GM12878 (cell line): ENCODE results near the gene SLC37A1. TPM values are rescaled to one million over a fixed set of nuclear protein-coding genes. Genes with fewer than 3 reads are reported as not detected.

ENCODE experiments used
- ATAC-seq: fragments of 200-7000 bp; cut with Tn5 transposase; 3 replicates; pipeline ENCODE4 v1.9.1; 2020; ENCODE audit warnings: mild to moderate bottlenecking, moderate library complexity
- BruUV-seq: library from RNA; stranded (reverse); fragments of 400-500 nt; replicated peaks from 2 replicates; lab custom pipeline; 2021; lab: Mats Ljungman, UMichigan
- CTCF ChIA-PET: fragments of 300-600 bp; sonication (Branson Sonifier 250); formaldehyde crosslinking; extraction: SDS; loops from one replicate; lab custom pipeline; 2021; ENCODE audit warnings: inconsistent platforms; lab: Yijun Ruan, JAX
- POLR2A ChIA-PET: fragments of 350-600 bp; formaldehyde crosslinking; extraction: SDS; loops from one replicate; lab custom pipeline; 2021; ENCODE audit warnings: inconsistent platforms; lab: Charles Lee
- RAD21 ChIA-PET: fragments of 300-600 bp; sonication (Branson Sonifier 250); formaldehyde crosslinking; loops from one replicate; lab custom pipeline; 2023; ENCODE audit warnings: antibody characterized with exemption; ENCODE audit not compliant: unreplicated experiment; lab: Charles Lee
- SMC1A ChIA-PET: fragments of 300-600 bp; sonication (Branson Sonifier 250); formaldehyde crosslinking; loops from one replicate; lab custom pipeline; 2023; ENCODE audit not compliant: unreplicated experiment, uncharacterized antibody; lab: Charles Lee
- DNase-seq: peaks from one replicate; pipeline ENCODE4 v3.0.0-alpha.2; 2011; ENCODE audit warnings: low read depth, low spot score
- FAIRE-seq: peaks from 3 replicates; lab custom pipeline; 2011; peaks lifted over from hg19 to GRCh38; lab: Jason Lieb, UNC
- H2AFZ ChIP-seq: 2 replicates; pipeline ENCODE4 v1.6.0; 2011; ENCODE audit warnings: low read depth, low read length, control low read depth; ENCODE audit not compliant: control insufficient read depth
- H3K27ac ChIP-seq: 2 replicates; pipeline ENCODE4 v1.5.1; 2011; ENCODE audit warnings: control low read depth; ENCODE audit not compliant: control insufficient read depth, insufficient read depth
- H3K27me3 ChIP-seq, 2 experiments: replicated peaks in 1 of 2; 2 replicates each; pipeline versions ENCODE4 v1.6.0 to v1.6.1; 2011; ENCODE audit warnings: low read length in 1 of 2; ENCODE audit not compliant: control insufficient read depth in 2 of 2, insufficient read depth in 2 of 2
- H3K36me3 ChIP-seq, 2 experiments: 2 replicates each; pipeline ENCODE4 v1.5.1; 2011; ENCODE audit warnings: low read length in 1 of 2; ENCODE audit not compliant: control insufficient read depth in 2 of 2, insufficient read depth in 2 of 2
- H3K4me1 ChIP-seq: 2 replicates; pipeline ENCODE4 v1.6.1; 2011; ENCODE audit warnings: mild to moderate bottlenecking, low read length, moderate library complexity, mixed read lengths; ENCODE audit not compliant: control insufficient read depth, insufficient read depth
- H3K4me2 ChIP-seq: 2 replicates; pipeline ENCODE4 v1.6.0; 2011; ENCODE audit warnings: control low read depth; ENCODE audit not compliant: control insufficient read depth, insufficient read depth
- H3K4me3 ChIP-seq: fragments of 200-600 bp; sonication (generic); 2 replicates; pipeline ENCODE4 v1.5.1; 2016
- H3K79me2 ChIP-seq: 2 replicates; pipeline ENCODE4 v1.6.0; 2011; ENCODE audit warnings: low read length; ENCODE audit not compliant: control insufficient read depth, insufficient read depth
- H3K9ac ChIP-seq: 2 replicates; pipeline ENCODE4 v1.8.0; 2011; ENCODE audit warnings: low read length, control low read depth, mixed read lengths; ENCODE audit not compliant: control insufficient read depth, insufficient read depth
- H3K9me3 ChIP-seq: replicated peaks from 3 replicates; pipeline ENCODE4 v1.5.1; 2011; ENCODE audit warnings: mild to moderate bottlenecking, low read length; ENCODE audit not compliant: control insufficient read depth, insufficient read depth
- H4K20me1 ChIP-seq: 2 replicates; pipeline ENCODE4 v1.6.0; 2011; ENCODE audit not compliant: control insufficient read depth, insufficient read depth
- EGR1 ChIP-seq, 2 experiments: IDR thresholded peaks; 1 replicate in 1 of 2; 2 replicates in 1 of 2; pipeline ENCODE4 v1.6.1; 2011 to 2012; ENCODE audit warnings: low read depth in 2 of 2, low read length in 2 of 2, borderline replicate concordance in 1 of 2, mild to moderate bottlenecking in 1 of 2, moderate library complexity in 1 of 2
- JUND ChIP-seq: IDR thresholded peaks from 2 replicates; pipeline ENCODE4 v1.6.1; 2012; ENCODE audit warnings: low read depth, mild to moderate bottlenecking, low read length, improper control_type of control experiment, moderate library complexity
- MEF2B ChIP-seq: fragments of 450-650 bp; IDR thresholded peaks from 2 replicates; pipeline ENCODE4 v1.6.1; 2018; ENCODE audit warnings: mild to moderate bottlenecking, moderate library complexity; ENCODE audit not compliant: partially characterized antibody, poor library complexity, severe bottlenecking
- NFXL1 ChIP-seq: fragments of 450-650 bp; IDR thresholded peaks from 2 replicates; pipeline ENCODE4 v1.6.1; 2017; ENCODE audit warnings: antibody characterized with exemption, mild to moderate bottlenecking, borderline replicate concordance
- POLR2AphosphoS2 ChIP-seq: IDR thresholded peaks from 2 replicates; pipeline ENCODE4 v1.6.1; 2011; ENCODE audit warnings: low read depth, mild to moderate bottlenecking, low read length, improper control_type of control experiment, moderate library complexity
- RUNX3 ChIP-seq: IDR thresholded peaks from 2 replicates; pipeline ENCODE4 v1.6.1; 2012; ENCODE audit warnings: low read length, inconsistent platforms
- SUPT20H ChIP-seq: IDR thresholded peaks from 2 replicates; pipeline ENCODE4 v1.6.1; 2011; ENCODE audit warnings: low read depth, mild to moderate bottlenecking, low read length, moderate library complexity, borderline replicate concordance; ENCODE audit not compliant: control insufficient read depth
- ZSCAN29 ChIP-seq: fragments of 450-650 bp; IDR thresholded peaks from 2 replicates; pipeline ENCODE4 v1.6.1; 2017; ENCODE audit warnings: mild to moderate bottlenecking, moderate library complexity
- WGBS: methylation state at CpG from one replicate; pipeline ENCODE4 v1.1.6; 2016; ENCODE audit warnings: low lambda C conversion rate; ENCODE audit not compliant: insufficient replicate concordance, insufficient coverage; ENCODE audit errors: missing lambda C conversion rate; 5-methylcytosine and 5-hydroxymethylcytosine counted together
- in situ Hi-C: fragments of 300-500 bp; cut with MboI; formaldehyde crosslinking; loops from 9 replicates; pipeline ENCODE4 v1.14.3; 2018; ENCODE audit warnings: mixed read lengths
- intact Hi-C: fragments of 100-400 bp; cut with micrococcal nuclease; formaldehyde crosslinking; loops from one replicate; pipeline ENCODE4 v1.14.2; 2022; ENCODE audit not compliant: unreplicated experiment
- polyA plus RNA-seq, 11 experiments: library from polyadenylated mRNA; depleted of rRNA in 4 of 11; unstranded in 6 of 11; stranded (reverse) in 5 of 11; fragments of >200 nt; fragmentation: Nextera tagmentation in 4 of 11; fragmentation: Illumina TruSeq in 1 of 11; extraction: Ambion mirVana in 4 of 11; extraction: Trizol in 1 of 11; gene quantifications; 1 replicate in 1 of 11; 2 replicates in 10 of 11; pipeline versions ENCODE4 v1.2.1 to v1.2.3, GENCODE V29; 2011 to 2016; ENCODE audit warnings: inconsistent platforms in 2 of 11, missing spikeins in 2 of 11, low read depth in 1 of 11
- total RNA-seq, 4 experiments: library from RNA; depleted of rRNA in 3 of 4; stranded (reverse); fragments of >200 nt in 3 of 4; fragmentation: Illumina TruSeq in 1 of 4; extraction: Trizol in 1 of 4; gene quantifications; 2 replicates each; pipeline versions ENCODE4 v1.2.1 to v1.2.3, GENCODE V29; 2013 to 2021
- TF ChIP-seq, protein P1 (sequence below): fragments of 150-350 bp; IDR thresholded peaks from 2 replicates; pipeline ENCODE4 v1.6.1; 2014; ENCODE audit warnings: mild to moderate bottlenecking, low read depth, low read length
- TF ChIP-seq, protein P2 (sequence below): fragments of 450-650 bp; IDR thresholded peaks from 2 replicates; pipeline ENCODE4 v1.6.1; 2017; ENCODE audit warnings: borderline replicate concordance
- TF ChIP-seq, protein P3 (sequence below): fragments of 450-650 bp; IDR thresholded peaks from 2 replicates; pipeline ENCODE4 v1.6.1; 2016; ENCODE audit warnings: mild to moderate bottlenecking, moderate library complexity, borderline replicate concordance

Gene SLC37A1
- total and polyA plus RNA-seq, 10 of the 15 experiments (the other 5 are each of a cell fraction or from before 2014, with no cell fraction given) = 1.1 to 35.5 (median 24.4) TPM

DNA sequence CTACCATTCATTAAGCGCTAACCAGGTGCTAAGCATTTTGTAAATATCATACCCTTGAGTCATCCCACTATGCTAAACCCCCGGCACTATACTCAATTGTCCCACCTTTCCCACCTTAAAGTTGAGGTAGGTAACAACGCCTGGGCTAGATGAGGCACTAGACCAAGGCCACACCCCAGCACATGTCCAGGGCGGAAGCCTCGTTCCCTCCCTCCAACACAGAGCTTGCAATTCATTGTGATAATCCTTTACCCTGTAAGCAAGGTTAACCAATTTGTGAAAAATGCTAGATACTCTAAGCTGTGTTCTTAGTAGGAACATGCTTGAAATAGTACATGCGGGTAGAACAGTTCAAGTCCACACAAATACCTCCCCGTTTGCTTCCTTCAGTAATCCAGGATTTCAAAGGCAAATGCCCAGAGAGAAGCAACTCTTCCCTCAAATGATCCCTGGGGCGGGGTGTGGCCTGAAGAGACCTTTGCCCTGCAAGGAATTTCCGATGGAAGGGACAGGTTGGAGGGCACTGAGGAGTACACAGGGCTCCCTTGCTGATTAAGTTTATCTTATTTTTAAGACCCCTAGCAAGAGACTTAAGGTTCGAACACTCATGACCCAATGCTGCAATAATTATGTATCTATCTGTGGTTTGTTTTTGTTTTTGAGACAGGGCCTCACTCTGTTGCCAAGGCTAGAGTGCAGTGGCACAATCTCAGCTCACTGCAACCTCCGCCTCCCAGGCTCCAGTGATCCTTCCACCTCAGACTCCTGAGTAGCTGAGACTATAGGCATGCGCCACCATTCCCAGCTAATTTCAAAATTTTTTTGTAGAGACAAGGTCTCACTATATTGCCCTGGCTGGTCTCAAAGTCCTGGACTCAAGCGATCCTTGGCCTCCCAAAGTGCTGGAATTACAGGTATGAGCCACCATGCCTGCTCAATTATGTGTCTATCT is 20.3 kb upstream of the SLC37A1 start:
- no peak overlapping the region for H3K27ac ChIP-seq
- FAIRE-seq (no peak), DNase-seq (no peak), ATAC-seq (no peak)
- intact Hi-C loops = no loop called here
- H3K36me3 ChIP-seq = no peaks in the 10 kb centered on the region
- no peak overlapping the region for H3K4me3 ChIP-seq
- no peaks in the 10 kb centered on the region for H4K20me1 ChIP-seq
- ChIA-PET SMC1A (interaction anchor here (0.6 to 1.5 kb wide), 5 partner anchors 10 to 42 kb away, joined by 3 to 4 read pairs (median 4); no protein-coding TSS in a partner anchor), RAD21 (interaction anchor here (1.4 to 4.0 kb wide), 2 partner anchors 26 to 42 kb away, joined by 3 to 16 read pairs; no protein-coding TSS in a partner anchor), CTCF (interaction anchor here (0.9 kb wide), 1 partner anchor 111 kb away, joined by 3 read pairs; no protein-coding TSS in a partner anchor), POLR2A (no interaction called here)
- H3K4me2 ChIP-seq = no peak overlapping the region
- H3K79me2 ChIP-seq = no peaks in the 10 kb centered on the region
- H3K9ac ChIP-seq = no peak overlapping the region
- in situ Hi-C loops = no loop called here
- H3K27me3 ChIP-seq = no peaks in the 10 kb centered on the region
- no peak overlapping the region for H2AFZ ChIP-seq
- no peaks in the 10 kb centered on the region; the same call in 2 of the 3 replicates for H3K9me3 ChIP-seq
- 69% methylated on average over 13 of the region's 13 CpGs for WGBS
- no TSS peak for BruUV-seq
- H3K4me1 ChIP-seq = peaks cover 14% of the 10 kb centered on the region
- TF ChIP-seq NFXL1 (no peak), POLR2AphosphoS2 (no peak), MEF2B (no peak), JUND (no peak), EGR1 (IDR thresholded peaks at IDR 0.05; ENCODE audit: borderline replicate concordance in 1 of 2, low read depth in 2 of 2, low read length in 2 of 2) (no peak), SUPT20H (no peak), ZSCAN29 (no peak), RUNX3 (no peak)
- TF ChIP-seq, protein P1, sequence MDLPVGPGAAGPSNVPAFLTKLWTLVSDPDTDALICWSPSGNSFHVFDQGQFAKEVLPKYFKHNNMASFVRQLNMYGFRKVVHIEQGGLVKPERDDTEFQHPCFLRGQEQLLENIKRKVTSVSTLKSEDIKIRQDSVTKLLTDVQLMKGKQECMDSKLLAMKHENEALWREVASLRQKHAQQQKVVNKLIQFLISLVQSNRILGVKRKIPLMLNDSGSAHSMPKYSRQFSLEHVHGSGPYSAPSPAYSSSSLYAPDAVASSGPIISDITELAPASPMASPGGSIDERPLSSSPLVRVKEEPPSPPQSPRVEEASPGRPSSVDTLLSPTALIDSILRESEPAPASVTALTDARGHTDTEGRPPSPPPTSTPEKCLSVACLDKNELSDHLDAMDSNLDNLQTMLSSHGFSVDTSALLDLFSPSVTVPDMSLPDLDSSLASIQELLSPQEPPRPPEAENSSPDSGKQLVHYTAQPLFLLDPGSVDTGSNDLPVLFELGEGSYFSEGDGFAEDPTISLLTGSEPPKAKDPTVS = no peak
- TF ChIP-seq, protein P2, sequence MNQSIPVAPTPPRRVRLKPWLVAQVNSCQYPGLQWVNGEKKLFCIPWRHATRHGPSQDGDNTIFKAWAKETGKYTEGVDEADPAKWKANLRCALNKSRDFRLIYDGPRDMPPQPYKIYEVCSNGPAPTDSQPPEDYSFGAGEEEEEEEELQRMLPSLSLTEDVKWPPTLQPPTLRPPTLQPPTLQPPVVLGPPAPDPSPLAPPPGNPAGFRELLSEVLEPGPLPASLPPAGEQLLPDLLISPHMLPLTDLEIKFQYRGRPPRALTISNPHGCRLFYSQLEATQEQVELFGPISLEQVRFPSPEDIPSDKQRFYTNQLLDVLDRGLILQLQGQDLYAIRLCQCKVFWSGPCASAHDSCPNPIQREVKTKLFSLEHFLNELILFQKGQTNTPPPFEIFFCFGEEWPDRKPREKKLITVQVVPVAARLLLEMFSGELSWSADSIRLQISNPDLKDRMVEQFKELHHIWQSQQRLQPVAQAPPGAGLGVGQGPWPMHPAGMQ = no peak
- TF ChIP-seq, protein P3, sequence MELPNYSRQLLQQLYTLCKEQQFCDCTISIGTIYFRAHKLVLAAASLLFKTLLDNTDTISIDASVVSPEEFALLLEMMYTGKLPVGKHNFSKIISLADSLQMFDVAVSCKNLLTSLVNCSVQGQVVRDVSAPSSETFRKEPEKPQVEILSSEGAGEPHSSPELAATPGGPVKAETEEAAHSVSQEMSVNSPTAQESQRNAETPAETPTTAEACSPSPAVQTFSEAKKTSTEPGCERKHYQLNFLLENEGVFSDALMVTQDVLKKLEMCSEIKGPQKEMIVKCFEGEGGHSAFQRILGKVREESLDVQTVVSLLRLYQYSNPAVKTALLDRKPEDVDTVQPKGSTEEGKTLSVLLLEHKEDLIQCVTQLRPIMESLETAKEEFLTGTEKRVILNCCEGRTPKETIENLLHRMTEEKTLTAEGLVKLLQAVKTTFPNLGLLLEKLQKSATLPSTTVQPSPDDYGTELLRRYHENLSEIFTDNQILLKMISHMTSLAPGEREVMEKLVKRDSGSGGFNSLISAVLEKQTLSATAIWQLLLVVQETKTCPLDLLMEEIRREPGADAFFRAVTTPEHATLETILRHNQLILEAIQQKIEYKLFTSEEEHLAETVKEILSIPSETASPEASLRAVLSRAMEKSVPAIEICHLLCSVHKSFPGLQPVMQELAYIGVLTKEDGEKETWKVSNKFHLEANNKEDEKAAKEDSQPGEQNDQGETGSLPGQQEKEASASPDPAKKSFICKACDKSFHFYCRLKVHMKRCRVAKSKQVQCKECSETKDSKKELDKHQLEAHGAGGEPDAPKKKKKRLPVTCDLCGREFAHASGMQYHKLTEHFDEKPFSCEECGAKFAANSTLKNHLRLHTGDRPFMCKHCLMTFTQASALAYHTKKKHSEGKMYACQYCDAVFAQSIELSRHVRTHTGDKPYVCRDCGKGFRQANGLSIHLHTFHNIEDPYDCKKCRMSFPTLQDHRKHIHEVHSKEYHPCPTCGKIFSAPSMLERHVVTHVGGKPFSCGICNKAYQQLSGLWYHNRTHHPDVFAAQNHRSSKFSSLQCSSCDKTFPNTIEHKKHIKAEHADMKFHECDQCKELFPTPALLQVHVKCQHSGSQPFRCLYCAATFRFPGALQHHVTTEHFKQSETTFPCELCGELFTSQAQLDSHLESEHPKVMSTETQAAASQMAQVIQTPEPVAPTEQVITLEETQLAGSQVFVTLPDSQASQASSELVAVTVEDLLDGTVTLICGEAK = no peak
